KMS-11 (cell line): ENCODE results near the gene PKNOX1.
"Not testable (repeated sequence)": the region's sequence is repeated elsewhere in the genome, so short reads cannot be mapped to it uniquely, and the experiment has no call there.

Source experiments
- H2AFZ ChIP-seq: fragments of 200-600 bp; sonication (generic); 2 replicates; pipeline ENCODE4 v1.6.1; 2016; ENCODE audit warnings: antibody characterized with exemption, mixed run types, low read depth
- H3K27ac ChIP-seq: fragments of 200-600 bp; sonication (generic); 2 replicates; pipeline ENCODE4 v1.6.1; 2016; ENCODE audit warnings: mild to moderate bottlenecking, mixed run types
- H3K27me3 ChIP-seq: fragments of 200-600 bp; sonication (generic); 2 replicates; pipeline ENCODE4 v1.6.1; 2017; ENCODE audit warnings: mild to moderate bottlenecking, low read depth, mixed run types, moderate library complexity; ENCODE audit not compliant: insufficient read depth
- H3K36me3 ChIP-seq: fragments of 200-600 bp; sonication (generic); 2 replicates; pipeline ENCODE4 v1.6.1; 2017; ENCODE audit warnings: mild to moderate bottlenecking, mixed run types; ENCODE audit not compliant: insufficient read depth
- H3K4me1 ChIP-seq: fragments of 200-600 bp; sonication (generic); 2 replicates; pipeline ENCODE4 v1.6.1; 2016; ENCODE audit warnings: mild to moderate bottlenecking, low read depth, mixed run types; ENCODE audit not compliant: poor library complexity, severe bottlenecking
- H3K4me2 ChIP-seq: fragments of 200-600 bp; sonication (generic); 2 replicates; pipeline ENCODE4 v1.7.0; 2016; ENCODE audit warnings: mild to moderate bottlenecking, mixed run types
- H3K4me3 ChIP-seq: fragments of 200-600 bp; sonication (generic); IDR thresholded peaks from 2 replicates; pipeline ENCODE4 v1.6.1; 2017; ENCODE audit warnings: low read depth, low read length, mixed read lengths; ENCODE audit not compliant: insufficient read depth
- H3K79me2 ChIP-seq: fragments of 200-600 bp; sonication (generic); 2 replicates; pipeline ENCODE4 v1.6.1; 2016; ENCODE audit warnings: low read depth, mixed run types; ENCODE audit not compliant: insufficient read depth
- H3K9ac ChIP-seq: fragments of 200-600 bp; sonication (generic); 2 replicates; pipeline ENCODE4 v1.6.1; 2016; ENCODE audit warnings: mild to moderate bottlenecking, mixed run types
- H4K20me1 ChIP-seq: fragments of 200-600 bp; sonication (generic); 2 replicates; pipeline ENCODE4 v1.6.1; 2016; ENCODE audit warnings: mild to moderate bottlenecking, mixed run types; ENCODE audit not compliant: insufficient read depth
- TF ChIP-seq, protein P1 (sequence below): fragments of 200-600 bp; sonication (generic); conservative IDR thresholded peaks from 2 replicates; pipeline ENCODE4 v1.6.1; 2017; ENCODE audit warnings: low read depth, mild to moderate bottlenecking, antibody characterized with exemption, low read length, moderate library complexity, mixed read lengths

PKNOX1 gene

DNA sequence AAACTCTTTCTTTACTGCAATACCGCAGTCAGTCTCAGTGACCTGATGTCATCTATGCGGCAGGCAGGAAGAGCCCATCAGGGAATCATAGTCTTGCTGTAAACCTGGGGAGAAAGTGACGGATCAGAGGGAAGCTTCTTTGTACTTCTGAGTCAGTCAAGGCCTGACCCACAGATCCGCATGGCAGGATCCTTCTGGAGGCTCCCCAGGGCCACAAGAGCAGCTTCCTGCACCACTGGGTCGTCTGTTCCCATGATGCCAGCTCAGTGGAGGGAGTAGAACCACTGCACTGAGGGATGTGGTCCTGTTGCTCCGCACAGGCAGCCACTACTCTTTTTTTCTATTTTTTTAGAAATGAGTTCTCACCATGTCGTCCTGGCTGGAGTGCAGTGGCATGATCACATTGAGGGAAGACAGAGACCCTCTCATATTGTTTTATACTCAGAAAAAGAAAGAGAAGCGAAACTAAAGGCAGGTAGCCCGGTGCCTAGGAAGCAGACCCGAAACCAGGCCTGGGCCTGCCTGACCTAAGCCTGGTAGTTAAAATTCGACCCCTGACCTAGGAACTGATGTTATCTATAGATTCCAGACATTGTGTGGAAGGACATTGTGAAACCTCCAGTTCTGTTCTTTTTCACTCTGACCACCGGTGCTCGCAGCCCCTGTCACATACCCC is 42.7 kb upstream of the PKNOX1 start:
- Histone ChIP-seq H2AFZ (no peak overlapping the region), H3K27me3 (no peaks in the 10 kb centered on the region), H3K4me1 (peaks cover under 1% of the 10 kb centered on the region), H3K27ac (no peak overlapping the region), H3K9ac (no peak overlapping the region), H3K4me2 (no peak overlapping the region), H3K79me2 (no peaks in the 10 kb centered on the region), H3K4me3 (no peak overlapping the region), H3K36me3 (no peaks in the 10 kb centered on the region), H4K20me1 (no peaks in the 10 kb centered on the region)
- TF ChIP-seq, protein P1, sequence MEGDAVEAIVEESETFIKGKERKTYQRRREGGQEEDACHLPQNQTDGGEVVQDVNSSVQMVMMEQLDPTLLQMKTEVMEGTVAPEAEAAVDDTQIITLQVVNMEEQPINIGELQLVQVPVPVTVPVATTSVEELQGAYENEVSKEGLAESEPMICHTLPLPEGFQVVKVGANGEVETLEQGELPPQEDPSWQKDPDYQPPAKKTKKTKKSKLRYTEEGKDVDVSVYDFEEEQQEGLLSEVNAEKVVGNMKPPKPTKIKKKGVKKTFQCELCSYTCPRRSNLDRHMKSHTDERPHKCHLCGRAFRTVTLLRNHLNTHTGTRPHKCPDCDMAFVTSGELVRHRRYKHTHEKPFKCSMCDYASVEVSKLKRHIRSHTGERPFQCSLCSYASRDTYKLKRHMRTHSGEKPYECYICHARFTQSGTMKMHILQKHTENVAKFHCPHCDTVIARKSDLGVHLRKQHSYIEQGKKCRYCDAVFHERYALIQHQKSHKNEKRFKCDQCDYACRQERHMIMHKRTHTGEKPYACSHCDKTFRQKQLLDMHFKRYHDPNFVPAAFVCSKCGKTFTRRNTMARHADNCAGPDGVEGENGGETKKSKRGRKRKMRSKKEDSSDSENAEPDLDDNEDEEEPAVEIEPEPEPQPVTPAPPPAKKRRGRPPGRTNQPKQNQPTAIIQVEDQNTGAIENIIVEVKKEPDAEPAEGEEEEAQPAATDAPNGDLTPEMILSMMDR: no peak

DNA sequence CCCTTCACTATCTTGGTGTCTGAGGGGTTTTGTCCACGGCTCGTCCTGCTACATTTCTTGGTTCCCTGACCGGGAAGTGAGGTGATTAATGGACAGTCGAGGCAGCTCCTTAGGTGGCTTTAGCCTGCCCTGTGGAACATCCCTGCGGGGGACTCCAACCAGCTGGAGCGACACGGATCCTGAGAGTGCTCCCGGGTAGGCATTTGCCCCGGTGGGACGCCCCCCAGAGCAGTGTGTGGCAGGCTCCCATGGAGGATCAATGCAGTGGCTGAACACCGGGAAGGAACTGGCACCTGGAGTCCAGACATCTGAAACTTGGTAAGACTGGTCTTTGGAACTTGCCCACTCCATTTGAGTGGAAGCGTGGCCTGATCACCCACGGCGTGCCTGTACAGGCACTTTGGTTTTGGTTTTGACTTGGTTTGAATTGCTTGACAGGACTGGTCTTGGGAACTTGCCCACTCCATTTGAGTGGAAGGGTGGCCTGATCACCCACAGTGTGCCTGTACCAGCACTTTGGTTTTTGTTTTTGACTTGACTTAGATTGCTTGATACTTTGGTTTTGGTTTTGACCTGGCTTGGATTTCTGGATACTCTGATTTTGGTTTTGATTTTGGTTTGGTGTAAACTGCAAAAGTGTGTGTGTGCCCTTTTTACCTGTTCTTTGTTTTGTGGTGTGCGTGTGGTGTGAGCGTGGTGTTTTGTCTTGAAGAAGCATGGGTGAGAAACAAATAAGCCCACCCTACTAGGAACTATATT is 41.8 kb upstream of the PKNOX1 start:
- not testable (repeated sequence) for H3K4me2 ChIP-seq, H3K27me3 ChIP-seq, H3K4me1 ChIP-seq, H3K36me3 ChIP-seq, H3K79me2 ChIP-seq, H4K20me1 ChIP-seq, H3K4me3 ChIP-seq, H2AFZ ChIP-seq, H3K27ac ChIP-seq, H3K9ac ChIP-seq

DNA sequence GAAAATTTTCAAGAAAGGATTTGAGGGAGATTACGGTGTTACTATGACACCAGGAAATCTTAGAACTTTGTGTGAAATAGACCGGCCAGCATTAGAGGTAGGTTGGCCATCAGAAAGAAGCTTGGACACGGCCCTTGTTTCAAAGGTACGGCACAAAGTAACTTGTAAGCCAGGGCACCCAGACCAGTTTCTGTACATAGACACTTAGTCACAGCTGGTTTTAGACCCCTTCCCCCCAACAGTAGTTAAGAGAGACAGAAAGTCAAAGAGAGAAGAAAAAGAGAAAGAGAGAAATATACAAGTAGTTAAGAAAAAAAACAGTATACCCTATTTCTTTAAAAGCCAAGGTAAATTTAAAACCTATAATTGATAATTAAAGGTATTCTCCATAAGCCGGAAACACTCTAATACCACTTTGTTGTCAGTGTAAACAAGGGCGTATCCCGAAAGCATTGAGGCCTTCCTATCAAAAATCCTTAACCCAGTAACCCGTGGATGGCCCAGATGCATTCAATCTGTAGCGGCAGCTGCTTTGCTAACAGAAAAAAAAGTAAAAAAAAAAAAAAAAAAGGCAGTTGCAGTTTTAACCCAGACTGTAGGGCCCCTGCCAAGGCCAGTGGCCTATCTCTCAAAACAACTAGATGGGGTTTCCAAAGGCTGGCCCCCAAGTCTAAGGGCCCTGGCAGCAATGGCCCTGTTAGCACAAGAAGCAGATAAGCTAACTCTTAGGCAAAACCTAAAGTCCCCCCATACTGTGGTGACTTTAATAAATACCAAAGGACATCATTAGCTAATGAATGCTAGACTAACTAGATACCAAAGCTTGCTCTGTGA is 41.0 kb upstream of the PKNOX1 start:
- H3K79me2 ChIP-seq, H4K20me1 ChIP-seq, H3K4me3 ChIP-seq, H3K4me1 ChIP-seq, H3K9ac ChIP-seq, H3K27ac ChIP-seq, H3K36me3 ChIP-seq, H3K27me3 ChIP-seq, H2AFZ ChIP-seq, H3K4me2 ChIP-seq: not testable (repeated sequence)

DNA sequence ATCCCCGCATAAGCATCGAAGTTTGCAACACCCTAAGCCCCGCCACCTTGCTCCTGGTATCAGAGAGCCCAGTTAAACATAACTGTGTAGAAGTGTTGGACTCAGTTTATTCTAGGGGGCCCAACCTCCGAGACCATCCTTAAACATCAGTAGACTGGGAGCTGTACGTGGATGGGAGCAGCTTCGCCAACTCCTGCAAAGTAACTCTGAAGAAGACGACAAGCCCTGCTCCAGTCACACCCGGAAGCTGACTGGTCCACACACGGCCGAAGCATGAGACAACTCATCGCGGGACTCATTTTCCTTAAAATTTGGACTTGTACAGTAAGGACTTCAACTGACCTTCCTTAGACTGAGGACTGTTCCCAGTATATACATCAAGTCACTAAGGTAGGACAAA is 40.4 kb upstream of the PKNOX1 start:
- H2AFZ ChIP-seq, H3K4me2 ChIP-seq, H3K27ac ChIP-seq, H3K4me3 ChIP-seq, H3K4me1 ChIP-seq, H3K9ac ChIP-seq, H3K27me3 ChIP-seq, H4K20me1 ChIP-seq, H3K36me3 ChIP-seq, H3K79me2 ChIP-seq: not testable (repeated sequence)

DNA sequence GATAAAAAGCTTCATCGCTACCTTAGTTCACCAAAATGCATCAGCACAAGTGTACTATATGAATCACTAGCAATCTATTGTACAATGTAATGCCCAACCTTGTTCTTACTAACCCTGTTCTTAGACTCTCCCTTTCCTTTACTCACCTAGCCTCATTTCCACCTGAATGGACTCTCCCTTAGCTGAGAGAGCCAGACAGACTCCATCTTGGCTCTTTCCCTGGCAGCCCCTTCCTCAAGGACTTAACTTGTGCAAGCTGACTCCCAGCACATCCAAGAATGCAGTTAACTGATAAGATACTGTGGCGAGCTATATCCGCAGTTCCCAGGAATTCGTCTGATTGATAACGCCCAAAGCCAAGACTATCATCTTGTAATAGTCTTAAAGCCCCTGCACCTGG is 38.0 kb upstream of the PKNOX1 start:
- not testable (repeated sequence) for H3K9ac ChIP-seq, H3K27ac ChIP-seq, H3K79me2 ChIP-seq, H3K4me1 ChIP-seq, H2AFZ ChIP-seq, H3K4me2 ChIP-seq, H3K4me3 ChIP-seq, H4K20me1 ChIP-seq, H3K27me3 ChIP-seq, H3K36me3 ChIP-seq

DNA sequence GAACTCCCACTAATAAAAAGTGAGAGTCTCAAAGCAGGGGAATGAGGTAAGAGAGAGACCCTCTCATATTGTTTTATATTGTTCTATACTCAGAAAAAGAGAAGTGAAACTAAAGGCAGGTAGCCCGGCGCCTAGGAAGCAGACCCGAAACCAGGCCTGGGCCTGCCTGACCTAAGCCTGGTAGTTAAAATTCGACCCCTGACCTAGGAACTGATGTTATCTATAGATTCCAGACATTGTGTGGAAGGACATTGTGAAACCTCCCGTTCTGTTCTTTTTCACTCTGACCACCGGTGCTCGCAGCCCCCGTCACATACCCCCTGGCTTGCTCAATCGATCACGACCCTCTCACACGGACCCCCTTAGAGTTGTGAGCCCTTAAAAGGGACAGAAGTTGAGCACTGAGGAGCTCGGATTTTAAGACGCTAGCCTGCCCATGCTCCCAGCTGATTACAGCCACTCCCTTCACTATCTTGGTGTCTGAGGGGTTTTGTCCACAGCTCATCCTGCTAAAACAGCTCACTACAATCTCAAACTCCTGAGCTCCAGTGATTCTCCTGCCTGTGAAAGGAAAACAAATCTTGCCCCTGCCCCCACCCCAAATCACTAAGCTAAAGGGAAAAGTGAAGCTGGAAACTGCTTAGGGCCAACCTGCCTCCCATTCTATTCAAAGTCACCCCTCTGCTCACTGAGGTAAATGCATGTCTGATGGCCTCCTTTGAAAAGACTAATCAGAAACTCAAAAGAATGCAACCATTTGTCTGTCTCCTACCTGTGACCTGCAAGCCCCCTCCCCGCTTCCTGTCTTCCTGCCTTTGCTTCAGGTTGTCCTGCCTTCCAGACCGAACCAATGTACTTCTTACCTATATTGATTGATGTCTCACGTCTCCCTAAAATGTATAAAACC is 37.1 kb upstream of the PKNOX1 start:
- not testable (repeated sequence) for H3K4me1 ChIP-seq, H3K27ac ChIP-seq, H3K79me2 ChIP-seq, H3K4me3 ChIP-seq, H3K36me3 ChIP-seq, H2AFZ ChIP-seq, H4K20me1 ChIP-seq, H3K27me3 ChIP-seq, H3K4me2 ChIP-seq, H3K9ac ChIP-seq
